Measurements from ENCODE around the gene C3orf38. TPM values are rescaled to one million over a fixed set of nuclear protein-coding genes. Genes with fewer than 3 reads are reported as not detected.
"Not testable (repeated sequence)": the region's sequence is repeated elsewhere in the genome, so short reads cannot be mapped to it uniquely, and the experiment has no call there.

Gene C3orf38
- polyA plus RNA-seq, 2 of the 4 experiments (the other 2 are of a cell fraction), result 18.5 to 25.0 TPM

DNA sequence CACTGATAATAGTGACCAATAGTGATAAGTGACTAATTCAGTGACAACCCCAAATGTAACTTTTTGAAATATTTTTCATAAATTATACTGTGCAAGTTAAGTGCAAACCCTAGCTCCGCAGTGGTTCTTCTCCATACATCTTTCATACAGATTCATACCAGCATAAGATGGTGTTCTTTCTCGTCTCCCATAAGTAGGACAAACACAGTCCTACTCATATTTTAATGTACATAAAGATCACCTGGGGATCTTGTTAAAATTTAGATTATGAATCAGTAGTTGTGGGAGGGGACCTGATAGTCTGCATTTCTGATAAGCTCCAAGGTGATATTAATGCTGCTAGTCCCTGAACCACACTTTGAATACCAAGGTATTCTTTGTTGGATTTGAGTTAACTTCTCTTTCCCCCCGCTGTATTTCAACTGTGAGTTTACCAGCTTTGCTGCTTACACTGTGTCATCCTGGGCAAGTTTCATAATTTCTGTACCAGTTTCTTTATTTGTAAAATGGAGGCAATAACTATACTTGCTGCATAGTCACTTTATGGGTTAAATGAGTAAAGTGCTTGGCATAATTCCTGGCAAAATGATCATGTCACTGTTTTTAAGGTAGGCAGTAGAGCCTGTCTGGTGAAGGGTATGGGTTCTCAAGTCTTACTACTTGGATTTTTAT is 34.7 kb upstream of the C3orf38 start:
- ATAC-seq (no peak), DNase-seq (ENCODE audit: low read depth in 1 of 2, low spot score in 1 of 2) (no peak), FAIRE-seq (no peak)
- TF ChIP-seq RFX5 (IDR thresholded peaks at IDR 0.05), result no peak
- no peak for TF ChIP-seq BHLHE40 (IDR thresholded peaks at IDR 0.05; ENCODE audit: low read depth, low read length)
- TF ChIP-seq NFE2L2 (conservative IDR thresholded peaks at IDR 0.05; ENCODE audit: low read length), result no peak
- TF ChIP-seq ESRRA (IDR thresholded peaks at IDR 0.05; ENCODE audit: borderline replicate concordance, low read length), result no peak
- no peak for TF ChIP-seq POLR2AphosphoS2 (conservative IDR thresholded peaks at IDR 0.05; ENCODE audit: low read length)
- TF ChIP-seq CBX2 (IDR thresholded peaks at IDR 0.05; ENCODE audit: borderline replicate concordance, low read depth), result no peak
- TF ChIP-seq POLR2A (IDR thresholded peaks at IDR 0.05; ENCODE audit: low read length), result no peak
- no peak for TF ChIP-seq EHF (CRISPR knock-in tag; IDR thresholded peaks at IDR 0.05)
- no peak for TF ChIP-seq CHD4 (IDR thresholded peaks at IDR 0.05; ENCODE audit: borderline replicate concordance)
- TF ChIP-seq FOXS1 (CRISPR knock-in tag; IDR thresholded peaks at IDR 0.05), result no peak
- no peak for TF ChIP-seq HEYL (CRISPR knock-in tag; IDR thresholded peaks at IDR 0.05)
- TF ChIP-seq FOSL2 (IDR thresholded peaks at IDR 0.05), result no peak
- no peak for TF ChIP-seq FOSL2 (CRISPR knock-in tag; IDR thresholded peaks at IDR 0.05)
- TF ChIP-seq NPAS2 (CRISPR knock-in tag; IDR thresholded peaks at IDR 0.05; ENCODE audit: borderline replicate concordance), result no peak
- no peak for TF ChIP-seq MAFK (IDR thresholded peaks at IDR 0.05; ENCODE audit: partially characterized antibody)
- TF ChIP-seq SMC3 (IDR thresholded peaks at IDR 0.05), result no peak
- TF ChIP-seq, protein P1, sequence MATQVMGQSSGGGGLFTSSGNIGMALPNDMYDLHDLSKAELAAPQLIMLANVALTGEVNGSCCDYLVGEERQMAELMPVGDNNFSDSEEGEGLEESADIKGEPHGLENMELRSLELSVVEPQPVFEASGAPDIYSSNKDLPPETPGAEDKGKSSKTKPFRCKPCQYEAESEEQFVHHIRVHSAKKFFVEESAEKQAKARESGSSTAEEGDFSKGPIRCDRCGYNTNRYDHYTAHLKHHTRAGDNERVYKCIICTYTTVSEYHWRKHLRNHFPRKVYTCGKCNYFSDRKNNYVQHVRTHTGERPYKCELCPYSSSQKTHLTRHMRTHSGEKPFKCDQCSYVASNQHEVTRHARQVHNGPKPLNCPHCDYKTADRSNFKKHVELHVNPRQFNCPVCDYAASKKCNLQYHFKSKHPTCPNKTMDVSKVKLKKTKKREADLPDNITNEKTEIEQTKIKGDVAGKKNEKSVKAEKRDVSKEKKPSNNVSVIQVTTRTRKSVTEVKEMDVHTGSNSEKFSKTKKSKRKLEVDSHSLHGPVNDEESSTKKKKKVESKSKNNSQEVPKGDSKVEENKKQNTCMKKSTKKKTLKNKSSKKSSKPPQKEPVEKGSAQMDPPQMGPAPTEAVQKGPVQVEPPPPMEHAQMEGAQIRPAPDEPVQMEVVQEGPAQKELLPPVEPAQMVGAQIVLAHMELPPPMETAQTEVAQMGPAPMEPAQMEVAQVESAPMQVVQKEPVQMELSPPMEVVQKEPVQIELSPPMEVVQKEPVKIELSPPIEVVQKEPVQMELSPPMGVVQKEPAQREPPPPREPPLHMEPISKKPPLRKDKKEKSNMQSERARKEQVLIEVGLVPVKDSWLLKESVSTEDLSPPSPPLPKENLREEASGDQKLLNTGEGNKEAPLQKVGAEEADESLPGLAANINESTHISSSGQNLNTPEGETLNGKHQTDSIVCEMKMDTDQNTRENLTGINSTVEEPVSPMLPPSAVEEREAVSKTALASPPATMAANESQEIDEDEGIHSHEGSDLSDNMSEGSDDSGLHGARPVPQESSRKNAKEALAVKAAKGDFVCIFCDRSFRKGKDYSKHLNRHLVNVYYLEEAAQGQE (IDR thresholded peaks at IDR 0.05), result no peak
- CTCF ChIA-PET, result interaction anchor here (0.6 to 2.5 kb wide), 5 partner anchors 9 to 110 kb away, joined by 3 to 7 read pairs (median 4); partner anchors contain the start of gene C3orf38
- Histone ChIP-seq H3K4me3 (no peak overlapping the region), H3K4me2 (no peak overlapping the region), H3K4me1 (peaks cover 3% of the 10 kb centered on the region; the same call in 1 of the 3 replicates), H3K27ac (no peak overlapping the region), H3K9me3 (no peaks in the 10 kb centered on the region)
- POLR2A ChIA-PET, result no interaction called here
- 87% methylated on average over 3 of the region's 3 CpGs for WGBS (ENCODE audit: missing lambda C conversion rate)

DNA sequence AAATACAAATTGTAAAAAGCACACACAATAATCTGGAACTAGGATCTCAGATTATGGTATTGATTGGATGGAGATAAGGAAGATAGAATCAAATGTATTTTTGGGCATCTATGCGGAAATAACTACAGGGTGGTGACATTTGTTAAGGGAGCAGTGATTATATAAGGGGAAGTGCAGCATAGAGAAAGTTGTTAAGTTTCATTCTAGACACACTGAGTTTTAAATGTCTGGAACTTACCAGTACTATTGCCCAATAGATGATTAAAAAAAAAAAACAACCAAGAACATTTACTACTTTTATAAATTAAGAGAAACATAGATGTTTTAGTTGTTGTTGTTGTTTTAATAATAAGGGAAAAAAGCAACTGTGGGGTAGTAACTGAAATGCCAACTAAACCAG is 32.1 kb upstream of the C3orf38 start:
- peaks cover 3% of the 10 kb centered on the region; the same call in 1 of the 3 replicates for H3K4me1 ChIP-seq
- ChIA-PET CTCF (interaction anchor here (0.6 kb wide), 1 partner anchor 9 kb away, joined by 3 read pairs; no protein-coding TSS in a partner anchor), POLR2A (no interaction called here)
- TF ChIP-seq GATA3 (IDR thresholded peaks at IDR 0.05; ENCODE audit: borderline replicate concordance) (no peak), MAFK (IDR thresholded peaks at IDR 0.05; ENCODE audit: partially characterized antibody) (no peak), TP53 (CRISPR knock-in tag; IDR thresholded peaks at IDR 0.05) (no peak), ZC3H11A (IDR thresholded peaks at IDR 0.05) (no peak), NFE2L2 (conservative IDR thresholded peaks at IDR 0.05; ENCODE audit: low read length) (no peak)
- TF ChIP-seq, protein P2, sequence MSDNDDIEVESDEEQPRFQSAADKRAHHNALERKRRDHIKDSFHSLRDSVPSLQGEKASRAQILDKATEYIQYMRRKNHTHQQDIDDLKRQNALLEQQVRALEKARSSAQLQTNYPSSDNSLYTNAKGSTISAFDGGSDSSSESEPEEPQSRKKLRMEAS (IDR thresholded peaks at IDR 0.05), result no peak
- TF ChIP-seq, protein P3, sequence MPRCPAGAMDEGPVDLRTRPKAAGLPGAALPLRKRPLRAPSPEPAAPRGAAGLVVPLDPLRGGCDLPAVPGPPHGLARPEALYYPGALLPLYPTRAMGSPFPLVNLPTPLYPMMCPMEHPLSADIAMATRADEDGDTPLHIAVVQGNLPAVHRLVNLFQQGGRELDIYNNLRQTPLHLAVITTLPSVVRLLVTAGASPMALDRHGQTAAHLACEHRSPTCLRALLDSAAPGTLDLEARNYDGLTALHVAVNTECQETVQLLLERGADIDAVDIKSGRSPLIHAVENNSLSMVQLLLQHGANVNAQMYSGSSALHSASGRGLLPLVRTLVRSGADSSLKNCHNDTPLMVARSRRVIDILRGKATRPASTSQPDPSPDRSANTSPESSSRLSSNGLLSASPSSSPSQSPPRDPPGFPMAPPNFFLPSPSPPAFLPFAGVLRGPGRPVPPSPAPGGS (IDR thresholded peaks at IDR 0.05), result no peak
- no peak for DNase-seq (ENCODE audit: low read depth in 1 of 2, low spot score in 1 of 2)
- no peaks in the 10 kb centered on the region for H3K9me3 ChIP-seq
- FAIRE-seq, result peak; percentile 32
- no peak overlapping the region for H3K27ac ChIP-seq
- no peak overlapping the region for H3K4me2 ChIP-seq
- no peak for ATAC-seq
- 0% methylated on average over 1 of the region's 1 CpG for WGBS (ENCODE audit: missing lambda C conversion rate)
- H3K4me3 ChIP-seq, result no peak overlapping the region

DNA sequence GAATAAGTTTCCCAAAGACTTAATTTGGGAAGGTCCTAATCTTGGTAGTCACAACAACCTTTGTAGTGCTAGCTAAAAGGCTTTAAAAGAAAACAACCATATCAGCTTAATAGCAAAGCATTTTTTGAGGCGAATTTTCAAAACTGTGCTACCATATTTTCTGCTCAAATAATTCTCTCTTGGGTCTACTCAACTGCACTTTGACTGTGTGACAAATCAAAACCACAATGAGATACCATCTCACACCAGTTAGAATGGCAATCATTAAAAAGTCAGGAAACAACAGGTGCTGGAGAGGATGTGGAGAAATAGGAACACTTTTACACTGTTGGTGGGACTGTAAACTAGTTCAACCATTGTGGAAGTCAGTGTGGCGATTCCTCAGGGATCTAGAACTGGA is 31.2 kb upstream of the C3orf38 start:
- H3K27ac ChIP-seq; H3K4me1 ChIP-seq; ATAC-seq; H3K4me3 ChIP-seq; H3K9me3 ChIP-seq; POLR2A ChIA-PET; DNase-seq (ENCODE audit: low read depth in 1 of 2, low spot score in 1 of 2); FAIRE-seq; H3K4me2 ChIP-seq: not testable (repeated sequence)
- CTCF ChIA-PET, result interaction anchor here (0.6 kb wide), 1 partner anchor 80 kb away, joined by 3 read pairs; no protein-coding TSS in a partner anchor
- WGBS (ENCODE audit: missing lambda C conversion rate), result 91% methylated on average over 1 of the region's 2 CpGs

Data from A549 (cell line).